Psoas muscle (tissue), 8 donors: ENCODE data around the gene KCNAB3. TPM values are rescaled to one million over a fixed set of nuclear protein-coding genes. Genes with fewer than 3 reads are reported as not detected.

Source experiments
- ATAC-seq, 4 donors: fragments of 200-7000 bp; cut with Tn5 transposase; one replicate each; pipeline ENCODE4 v1.9.1; 2020; ENCODE audit warnings: moderate library complexity in 3 of 4, mild to moderate bottlenecking in 2 of 4
- DNase-seq, 2 donors: peaks; one replicate each; pipeline ENCODE4 v3.0.0-alpha.2; 2020
- H3K27ac ChIP-seq: fragments of 200-600 bp; one replicate; pipeline ENCODE4 v1.8.0; 2022
- H3K27me3 ChIP-seq, 3 donors: fragments of 200-600 bp in 1 of 3; one replicate each; pipeline versions ENCODE4 v1.6.1 to v1.8.0; 2013 to 2022; ENCODE audit warnings: low read length in 2 of 3, mild to moderate bottlenecking in 2 of 3, moderate library complexity in 1 of 3; ENCODE audit not compliant: insufficient read depth in 3 of 3
- H3K36me3 ChIP-seq, 2 donors: fragments of 200-600 bp in 1 of 2; one replicate each; pipeline versions ENCODE4 v1.6.1 to v1.8.0; 2013 to 2022; ENCODE audit warnings: low read depth in 1 of 2, mild to moderate bottlenecking in 1 of 2, moderate library complexity in 1 of 2; ENCODE audit not compliant: insufficient read depth in 1 of 2
- H3K4me1 ChIP-seq: fragments of 200-600 bp; one replicate; pipeline ENCODE4 v1.8.0; 2022
- H3K4me3 ChIP-seq: fragments of 200-600 bp; one replicate; pipeline ENCODE4 v1.8.0; 2022; ENCODE audit warnings: mild to moderate bottlenecking
- H3K9me3 ChIP-seq: fragments of 200-600 bp; one replicate; pipeline ENCODE4 v1.8.0; 2022
- WGBS, 3 donors: extraction: QIAGEN DNeasy Blood & Tissue Kit; methylation state at CpG; one replicate each; pipeline versions ENCODE4 v1.1.6 to v1.1.7; 2013; 5-methylcytosine and 5-hydroxymethylcytosine counted together
- intact Hi-C, 2 donors: fragments of 100-400 bp; cut with DNase I; formaldehyde crosslinking; loops; one replicate each; pipeline versions ENCODE4 v1.11.0 to v1.14.2; 2022
- polyA plus RNA-seq, 3 donors: library from polyadenylated mRNA; stranded (reverse); fragments of 200-250 nt; gene quantifications; one replicate each; pipeline ENCODE4 v1.2.3, GENCODE V29; 2013
- total RNA-seq, 4 donors: library from RNA; stranded (reverse); fragmentation: NEBNext Ultra II Directional in 2 of 4; extraction: Animal tissue kit (Norgen Biotek cat#: 25700) in 2 of 4; gene quantifications; one replicate each; pipeline versions ENCODE4 v1.2.1 to v1.2.4, GENCODE V29; 2021 to 2023
- TF ChIP-seq, protein P1 (sequence below): fragments of 200-600 bp; IDR thresholded peaks from one replicate; pipeline ENCODE4 v1.8.0; 2022; ENCODE audit warnings: antibody characterized with exemption
- donor health status: healthy with polysubstance abuse.
- donor health status: DM: no; HTN: no; CAD: no; lungs with moderate emphysema.
- donor health status: Bipolar disorder and iron deficiency.
- donor health status: healthy.
- donor health status: DM: yes; HTN: yes; CAD: no.
- donor health status: DM: no; HTN: no; CAD: no.
- donor health status: DM: no; HTN: no; CAD: no.
- donor health status: DM: yes; HTN: yes; CAD: no.

Gene KCNAB3
- total and polyA plus RNA-seq, 7 donors = 0.18 to 0.77 (median 0.45) TPM; not detected in 1

GRCh38 chr17:7932949-7933348 lies 3.3 kb upstream of the KCNAB3 start:
- no peaks in the 10 kb centered on the region for H3K27me3 ChIP-seq
- peak overlapping the region; percentile 72 for H3K4me3 ChIP-seq
- peak in 1 of 2 donors; percentile 31 for DNase-seq
- intact Hi-C loops = no loop called here
- peaks cover 0 to 34% of the 10 kb centered on the region in 2 donors for H3K36me3 ChIP-seq
- WGBS, 3 donors = 12 to 16% (median 14%) methylated on average over 16 of the region's 16 CpGs
- no peak for ATAC-seq
- no peak overlapping the region for H3K27ac ChIP-seq
- H3K4me1 ChIP-seq = peaks cover 15% of the 10 kb centered on the region
- H3K9me3 ChIP-seq = no peaks in the 10 kb centered on the region
- TF ChIP-seq, protein P1, sequence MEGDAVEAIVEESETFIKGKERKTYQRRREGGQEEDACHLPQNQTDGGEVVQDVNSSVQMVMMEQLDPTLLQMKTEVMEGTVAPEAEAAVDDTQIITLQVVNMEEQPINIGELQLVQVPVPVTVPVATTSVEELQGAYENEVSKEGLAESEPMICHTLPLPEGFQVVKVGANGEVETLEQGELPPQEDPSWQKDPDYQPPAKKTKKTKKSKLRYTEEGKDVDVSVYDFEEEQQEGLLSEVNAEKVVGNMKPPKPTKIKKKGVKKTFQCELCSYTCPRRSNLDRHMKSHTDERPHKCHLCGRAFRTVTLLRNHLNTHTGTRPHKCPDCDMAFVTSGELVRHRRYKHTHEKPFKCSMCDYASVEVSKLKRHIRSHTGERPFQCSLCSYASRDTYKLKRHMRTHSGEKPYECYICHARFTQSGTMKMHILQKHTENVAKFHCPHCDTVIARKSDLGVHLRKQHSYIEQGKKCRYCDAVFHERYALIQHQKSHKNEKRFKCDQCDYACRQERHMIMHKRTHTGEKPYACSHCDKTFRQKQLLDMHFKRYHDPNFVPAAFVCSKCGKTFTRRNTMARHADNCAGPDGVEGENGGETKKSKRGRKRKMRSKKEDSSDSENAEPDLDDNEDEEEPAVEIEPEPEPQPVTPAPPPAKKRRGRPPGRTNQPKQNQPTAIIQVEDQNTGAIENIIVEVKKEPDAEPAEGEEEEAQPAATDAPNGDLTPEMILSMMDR = no peak

GRCh38 chr17:7932483-7932891 lies 2.8 kb upstream of the KCNAB3 start:
- peak overlapping the region; percentile 79 for H3K27ac ChIP-seq
- H3K4me1 ChIP-seq = peaks cover 15% of the 10 kb centered on the region
- TF ChIP-seq, protein P1 = no peak
- intact Hi-C loops = no loop called here
- H3K27me3 ChIP-seq = no peaks in the 10 kb centered on the region
- peak overlapping the region; percentile 72 for H3K4me3 ChIP-seq
- H3K9me3 ChIP-seq = no peaks in the 10 kb centered on the region
- DNase-seq (peak in 1 of 2 donors; percentile 19), ATAC-seq (peak; percentile 15 to 48 (median 28))
- 0 to 1% (median 0%) methylated on average over 17 of the region's 17 CpGs for WGBS, 3 donors
- peaks cover 0 to 31% of the 10 kb centered on the region in 2 donors for H3K36me3 ChIP-seq

- H3K27me3 ChIP-seq = no peaks in the 10 kb centered on the region
- DNase-seq (peak; percentile 99 to 100), ATAC-seq (peak; percentile 99 to 100 (median 99))
- H3K27ac ChIP-seq = peak within 1 kb of the TSS; percentile 79
- H3K9me3 ChIP-seq = no peaks in the 10 kb centered on the region
- peak within 1 kb of the TSS; percentile 72 for H3K4me3 ChIP-seq
- TF ChIP-seq, protein P1 = no peak
- H3K36me3 ChIP-seq = peaks cover 0 to 25% of the 10 kb centered on the region in 2 donors
- 0% methylated on average over 55 of the region's 55 CpGs for WGBS, 3 donors
- peaks cover 15% of the 10 kb centered on the region for H3K4me1 ChIP-seq
- intact Hi-C loops = no loop called here
Measured at GRCh38 chr17:7931709-7932482, 2.2 kb upstream of the KCNAB3 start, which contains the start of the genes CNTROB and TRAPPC1. CNTROB (plus strand) TSS chr17:7932206; CDS start chr17:7933080, 874 bp downstream. TRAPPC1 (minus strand) TSS chr17:7931946; CDS start chr17:7931829, 117 bp downstream.

- H3K4me1 ChIP-seq = peaks cover 15% of the 10 kb centered on the region
- no peaks in the 10 kb centered on the region for H3K9me3 ChIP-seq
- peak overlapping the region; percentile 79 for H3K27ac ChIP-seq
- DNase-seq (no peak), ATAC-seq (no peak)
- no peaks in the 10 kb centered on the region for H3K27me3 ChIP-seq
- 40 to 46% (median 45%) methylated on average over 20 of the region's 20 CpGs for WGBS, 3 donors
- H3K36me3 ChIP-seq = peaks cover 0 to 16% of the 10 kb centered on the region in 2 donors
- TF ChIP-seq, protein P1 = no peak
- intact Hi-C loops = no loop called here
- H3K4me3 ChIP-seq = peak overlapping the region; percentile 72
Measured at GRCh38 chr17:7930841-7931631, 1.4 kb upstream of the KCNAB3 start.
